Measurements from ENCODE around the gene WASL.

DNA sequence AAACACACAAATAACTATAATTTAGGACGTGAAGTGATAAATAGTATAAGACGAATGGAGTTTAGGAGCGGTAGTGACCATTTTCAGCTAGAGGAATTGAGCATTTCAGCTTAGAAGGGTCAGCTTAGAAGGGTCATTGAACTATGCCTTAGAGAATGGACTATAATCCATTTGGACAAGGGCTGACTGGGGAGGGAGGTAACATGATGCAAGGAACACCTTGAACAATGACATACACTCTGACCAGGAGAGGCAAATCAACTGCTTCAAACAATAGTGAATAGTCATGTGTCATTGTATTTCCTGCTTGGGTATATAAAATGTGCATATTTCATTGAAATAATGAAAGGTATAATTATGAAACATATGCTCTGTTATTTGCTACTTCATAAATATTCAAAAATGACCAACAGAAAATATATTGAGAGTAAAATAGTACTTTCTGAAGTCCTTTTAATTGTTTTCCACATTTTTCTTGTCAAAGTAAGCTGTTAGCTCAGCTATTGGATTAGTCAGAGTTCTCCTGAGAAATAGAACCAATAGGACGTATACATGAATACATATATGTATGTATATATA lies 40.5 kb upstream of the WASL start:
- TF ChIP-seq, protein P1, sequence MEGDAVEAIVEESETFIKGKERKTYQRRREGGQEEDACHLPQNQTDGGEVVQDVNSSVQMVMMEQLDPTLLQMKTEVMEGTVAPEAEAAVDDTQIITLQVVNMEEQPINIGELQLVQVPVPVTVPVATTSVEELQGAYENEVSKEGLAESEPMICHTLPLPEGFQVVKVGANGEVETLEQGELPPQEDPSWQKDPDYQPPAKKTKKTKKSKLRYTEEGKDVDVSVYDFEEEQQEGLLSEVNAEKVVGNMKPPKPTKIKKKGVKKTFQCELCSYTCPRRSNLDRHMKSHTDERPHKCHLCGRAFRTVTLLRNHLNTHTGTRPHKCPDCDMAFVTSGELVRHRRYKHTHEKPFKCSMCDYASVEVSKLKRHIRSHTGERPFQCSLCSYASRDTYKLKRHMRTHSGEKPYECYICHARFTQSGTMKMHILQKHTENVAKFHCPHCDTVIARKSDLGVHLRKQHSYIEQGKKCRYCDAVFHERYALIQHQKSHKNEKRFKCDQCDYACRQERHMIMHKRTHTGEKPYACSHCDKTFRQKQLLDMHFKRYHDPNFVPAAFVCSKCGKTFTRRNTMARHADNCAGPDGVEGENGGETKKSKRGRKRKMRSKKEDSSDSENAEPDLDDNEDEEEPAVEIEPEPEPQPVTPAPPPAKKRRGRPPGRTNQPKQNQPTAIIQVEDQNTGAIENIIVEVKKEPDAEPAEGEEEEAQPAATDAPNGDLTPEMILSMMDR (conservative IDR thresholded peaks at IDR 0.05; ENCODE audit: low read length), result no peak
- TF ChIP-seq EZH2phosphoT487 (IDR thresholded peaks at IDR 0.05; ENCODE audit: borderline replicate concordance, low read depth, low read length), result no peak
